K562 (cell line): ENCODE results near the gene SNAPC3. TPM values are rescaled to one million over a fixed set of nuclear protein-coding genes. Genes with fewer than 3 reads are reported as not detected.

Source experiments
- ATAC-seq: fragments of 200-7000 bp; cut with Tn5 transposase; 3 replicates; pipeline ENCODE4 v1.9.1; 2020; ENCODE audit warnings: moderate library complexity
- BruUV-seq: library from RNA; stranded (reverse); fragments of 400-500 nt; replicated peaks from 2 replicates; lab custom pipeline; 2021; lab: Mats Ljungman, UMichigan
- CTCF ChIA-PET: fragments of 300-600 bp; formaldehyde crosslinking; extraction: SDS; loops from one replicate; lab custom pipeline; 2021; ENCODE audit warnings: low intra/inter-chr PET ratio; lab: Yijun Ruan, JAX
- POLR2A ChIA-PET: fragments of 300-600, 350-650 bp; sonication (Branson Sonifier 250); formaldehyde crosslinking; extraction: SDS; loops from one replicate; lab custom pipeline; 2021; ENCODE audit warnings: antibody characterized with exemption, inconsistent platforms; lab: Yijun Ruan, JAX
- DNase-seq, 4 experiments: peaks; one replicate each; pipeline versions ENCODE4 v3.0.0 to v3.0.0-alpha.2; 2011 to 2018; ENCODE audit warnings: low spot score in 3 of 4, mixed read lengths in 3 of 4; ENCODE audit errors: extremely low read depth in 1 of 4
- FAIRE-seq: peaks from 2 replicates; lab custom pipeline; 2011; peaks lifted over from hg19 to GRCh38; lab: Jason Lieb, UNC
- H2AFZ ChIP-seq: 2 replicates; pipeline ENCODE4 v1.6.0; 2011; ENCODE audit warnings: low read depth, low read length, control low read depth, inconsistent platforms
- H3K27ac ChIP-seq: fragments of 200-600 bp; 3 replicates; pipeline ENCODE4 v1.8.0; 2011; ENCODE audit warnings: low read depth, mild to moderate bottlenecking, control low read depth, inconsistent platforms, low read length, moderate library complexity, mixed read lengths; ENCODE audit errors: extremely low read depth
- H3K27me3 ChIP-seq, 2 experiments: fragments of 300-600 bp in 1 of 2; 2 replicates in 1 of 2; 3 replicates in 1 of 2; pipeline versions ENCODE4 v1.6.0 to v1.8.0; 2011; ENCODE audit warnings: inconsistent platforms in 2 of 2, low read length in 2 of 2, mild to moderate bottlenecking in 1 of 2, mixed read lengths in 1 of 2, moderate library complexity in 1 of 2; ENCODE audit not compliant: control insufficient read depth in 2 of 2, insufficient read depth in 2 of 2
- H3K36me3 ChIP-seq: fragments of 300-600 bp; 3 replicates; pipeline ENCODE4 v1.8.0; 2011; ENCODE audit warnings: mild to moderate bottlenecking, low read length, inconsistent platforms; ENCODE audit not compliant: control insufficient read depth, insufficient read depth
- H3K4me1 ChIP-seq, 2 experiments: fragments of 200-600 bp in 1 of 2; replicated peaks in 1 of 2; 2 replicates in 1 of 2; 3 replicates in 1 of 2; pipeline versions ENCODE4 v1.5.1 to v1.8.0; 2011; ENCODE audit warnings: inconsistent platforms in 2 of 2, low read length in 2 of 2, mild to moderate bottlenecking in 1 of 2, mixed read lengths in 1 of 2, moderate library complexity in 1 of 2; ENCODE audit not compliant: control insufficient read depth in 2 of 2, insufficient read depth in 2 of 2
- H3K4me2 ChIP-seq: 2 replicates; pipeline ENCODE4 v1.6.1; 2011; ENCODE audit warnings: low read length, control low read depth, inconsistent platforms, mixed read lengths; ENCODE audit not compliant: insufficient read depth
- H3K4me3 ChIP-seq: fragments of 200-600 bp; sonication (generic), shearing (Covaris generic); 2 replicates; pipeline ENCODE4 v1.5.1; 2016; ENCODE audit warnings: control low read depth, inconsistent platforms
- H3K79me2 ChIP-seq: fragments of 200-600 bp; 3 replicates; pipeline ENCODE4 v1.8.0; 2011; ENCODE audit warnings: low read length, inconsistent platforms; ENCODE audit not compliant: control insufficient read depth, insufficient read depth
- H3K9ac ChIP-seq, 2 experiments: 2 replicates each; pipeline versions ENCODE4 v1.6.0 to v1.6.1; 2011; ENCODE audit warnings: low read depth in 2 of 2, low read length in 2 of 2, control low read depth in 1 of 2, inconsistent platforms in 1 of 2, mild to moderate bottlenecking in 1 of 2, mixed read lengths in 1 of 2; ENCODE audit not compliant: insufficient read depth in 1 of 2
- H3K9me1 ChIP-seq: one replicate; pipeline ENCODE4 v1.6.0; 2011; ENCODE audit warnings: inconsistent platforms, mild to moderate bottlenecking, low read length, moderate library complexity; ENCODE audit not compliant: control insufficient read depth, insufficient read depth
- H3K9me3 ChIP-seq: replicated peaks from 2 replicates; pipeline ENCODE4 v1.5.1; 2011; ENCODE audit warnings: low read depth, low read length, inconsistent platforms; ENCODE audit not compliant: control insufficient read depth, insufficient read depth
- H4K20me1 ChIP-seq: replicated peaks from 2 replicates; pipeline ENCODE4 v1.6.1; 2011; ENCODE audit warnings: low read length, inconsistent platforms, mixed read lengths; ENCODE audit not compliant: control insufficient read depth, insufficient read depth
- BRF1 ChIP-seq: IDR thresholded peaks from 3 replicates; pipeline ENCODE4 v1.6.1; 2011; ENCODE audit warnings: borderline replicate concordance, mild to moderate bottlenecking; ENCODE audit not compliant: insufficient read length; ENCODE audit errors: extremely low read depth
- CBFB ChIP-seq: sonication (generic); formaldehyde crosslinking; IDR thresholded peaks from 2 replicates; pipeline ENCODE4 v1.4.0; 2020; ENCODE audit warnings: mild to moderate bottlenecking, missing genetic modification reagents
- COPS2 ChIP-seq: fragments of 450-650 bp; conservative IDR thresholded peaks from 2 replicates; pipeline ENCODE4 v1.6.1; 2016; ENCODE audit warnings: mild to moderate bottlenecking, moderate library complexity
- KAT8 ChIP-seq: fragments of 450-650 bp; IDR thresholded peaks from 2 replicates; pipeline ENCODE4 v1.6.1; 2016; ENCODE audit warnings: low read depth, mild to moderate bottlenecking
- MAFK ChIP-seq: IDR thresholded peaks from 2 replicates; pipeline ENCODE4 v1.6.1; 2011; ENCODE audit warnings: low read length, improper control_type of control experiment
- ZBTB11 ChIP-seq, 3 experiments: fragments of 200-800 bp in 1 of 3; fragments of 250-450 bp in 1 of 3; fragments of 450-650 bp in 1 of 3; sonication (Bioruptor Pico) in 1 of 3; sonication (Bioruptor generic) in 1 of 3; formaldehyde crosslinking in 1 of 3; IDR thresholded peaks; 2 replicates each; pipeline versions ENCODE4 v1.6.1 to v1.8.0; 2016 to 2022; ENCODE audit warnings: mild to moderate bottlenecking in 2 of 3, missing genetic modification characterization in 2 of 3, missing compliant biosample characterization in 1 of 3, moderate library complexity in 1 of 3
- ZNF124 ChIP-seq: sonication (generic); formaldehyde crosslinking; IDR thresholded peaks from 2 replicates; pipeline ENCODE4 v1.8.1; 2022; ENCODE audit warnings: missing genetic modification reagents
- ZNF511 ChIP-seq: sonication (generic); formaldehyde crosslinking; IDR thresholded peaks from 2 replicates; pipeline ENCODE4 v1.8.0; 2022; ENCODE audit warnings: mild to moderate bottlenecking, missing genetic modification reagents
- WGBS: fragments of 100-300 bp; shearing (Covaris generic); methylation state at CpG from one replicate; pipeline ENCODE4 v1.1.6; 2016; ENCODE audit warnings: low coverage, mixed read lengths; ENCODE audit not compliant: insufficient coverage; ENCODE audit errors: missing lambda C conversion rate; 5-methylcytosine and 5-hydroxymethylcytosine counted together
- in situ Hi-C: fragments of 300-500 bp; cut with MboI; formaldehyde crosslinking; loops from 4 replicates; pipeline ENCODE4 v1.15.0; 2018; ENCODE audit warnings: inconsistent platforms, mixed read lengths
- intact Hi-C: fragments of 100-400 bp; cut with micrococcal nuclease; formaldehyde crosslinking; loops from 2 replicates; pipeline ENCODE4 v1.14.2; 2022
- polyA plus RNA-seq, 8 experiments: library from polyadenylated mRNA; depleted of rRNA in 4 of 8; stranded (reverse) in 5 of 8; unstranded in 3 of 8; fragments of >200 nt; fragmentation: Nextera tagmentation in 2 of 8; fragmentation: Illumina TruSeq in 1 of 8; extraction: Ambion mirVana in 2 of 8; extraction: Trizol in 1 of 8; gene quantifications; 2 replicates each; pipeline versions ENCODE4 v1.2.1 to v1.2.3, GENCODE V29; 2011 to 2014; ENCODE audit warnings: inconsistent platforms in 1 of 8, missing spikeins in 1 of 8
- total RNA-seq, 7 experiments: library from RNA; depleted of rRNA in 6 of 7; stranded (reverse); fragments of >200 nt in 6 of 7; fragmentation: Illumina TruSeq in 2 of 7; extraction: Trizol in 2 of 7; gene quantifications; 2 replicates each; pipeline versions ENCODE4 v1.2.1 to v1.2.3, GENCODE V29; 2011 to 2021; ENCODE audit warnings: low replicate concordance in 1 of 7

The SNAPC3 gene
- total and polyA plus RNA-seq, 9 of the 15 experiments (the other 6 are each of a cell fraction or from before 2014, with no cell fraction given), result 2.3 to 38.9 (median 19.8) TPM

- Histone ChIP-seq H3K79me2 (no peaks in the 10 kb centered on the region), H2AFZ (no peak overlapping the region), H3K4me2 (no peak overlapping the region), H3K36me3 (no peaks in the 10 kb centered on the region), H3K27ac (no peak overlapping the region), H3K9me3 (no peaks in the 10 kb centered on the region), H3K9me1 (no peaks in the 10 kb centered on the region), H3K4me1 (no peaks in the 10 kb centered on the region; a peak in 2 of 5 replicates), H4K20me1 (no peaks in the 10 kb centered on the region), H3K9ac (no peak overlapping the region), H3K27me3 (no peaks in the 10 kb centered on the region), H3K4me3 (no peak overlapping the region)
- TF ChIP-seq CBFB (CRISPR knock-in tag) (no peak), ZBTB11 (CRISPR knock-in tag; IDR thresholded peaks at IDR 0.05) (no peak), KAT8 (no peak), ZNF511 (no peak), BRF1 (no peak), COPS2 (no peak), ZNF124 (CRISPR knock-in tag) (no peak), MAFK (no peak)
- DNase-seq, result no peak
- no peak for FAIRE-seq
- in situ Hi-C loops (no loop called here), intact Hi-C loops (no loop called here)
- ChIA-PET POLR2A (no interaction called here), CTCF (no interaction called here)
- no TSS peak for BruUV-seq
- 28% methylated on average over 4 of the region's 5 CpGs for WGBS
- no peak for ATAC-seq
Observed at GRCh38 chr9:15392363-15392762, 30.3 kb upstream of the SNAPC3 start.
